Liver (tissue), 9 donors: Measurements from ENCODE around the gene FKBP1B. TPM values are rescaled to one million over a fixed set of nuclear protein-coding genes. Genes with fewer than 3 reads are reported as not detected.

Experiments
- DNase-seq: peaks from one replicate; pipeline ENCODE4 v3.0.0-alpha.2; 2017; ENCODE audit warnings: low spot score
- H3K27ac ChIP-seq, 2 donors: one replicate each; pipeline ENCODE4 v1.7.0; 2013; ENCODE audit warnings: inconsistent platforms in 2 of 2, low read length in 2 of 2, control low read depth in 1 of 2, low read depth in 1 of 2, mild to moderate bottlenecking in 1 of 2
- H3K27me3 ChIP-seq, 4 donors: one replicate each; pipeline versions ENCODE4 v1.6.1 to v1.7.0; 2013; ENCODE audit warnings: low read length in 3 of 4, inconsistent platforms in 1 of 4, mild to moderate bottlenecking in 1 of 4, moderate library complexity in 1 of 4; ENCODE audit not compliant: control insufficient read depth in 4 of 4, insufficient read depth in 4 of 4
- H3K36me3 ChIP-seq, 4 donors: one replicate each; pipeline versions ENCODE4 v1.6.1 to v1.7.0; 2013; ENCODE audit warnings: low read length in 3 of 4, mild to moderate bottlenecking in 3 of 4, low read depth in 1 of 4, moderate library complexity in 1 of 4; ENCODE audit not compliant: control insufficient read depth in 4 of 4, insufficient read depth in 3 of 4
- H3K4me1 ChIP-seq, 4 donors: one replicate each; pipeline versions ENCODE4 v1.6.1 to v1.7.0; 2013; ENCODE audit warnings: low read length in 3 of 4, mild to moderate bottlenecking in 3 of 4, moderate library complexity in 1 of 4; ENCODE audit not compliant: control insufficient read depth in 4 of 4, insufficient read depth in 4 of 4
- H3K4me3 ChIP-seq, 3 donors: one replicate each; pipeline versions ENCODE4 v1.6.1 to v1.7.0; 2013; ENCODE audit warnings: low read length in 3 of 3, control low read depth in 1 of 3, low read depth in 1 of 3, mild to moderate bottlenecking in 1 of 3
- H3K9ac ChIP-seq, 2 donors: one replicate each; pipeline ENCODE4 v1.7.0; 2013; ENCODE audit warnings: low read length in 2 of 2, mild to moderate bottlenecking in 2 of 2, moderate library complexity in 2 of 2, control low read depth in 1 of 2, low read depth in 1 of 2
- H3K9me3 ChIP-seq, 4 donors: one replicate each; pipeline versions ENCODE4 v1.6.1 to v1.7.0; 2013; ENCODE audit warnings: low read length in 3 of 4; ENCODE audit not compliant: control insufficient read depth in 4 of 4
- ATF3 ChIP-seq: IDR thresholded peaks from 2 replicates; pipeline ENCODE4 v1.6.1; 2016; ENCODE audit warnings: antibody characterized with exemption
- CTCF ChIP-seq: fragments of 150-350 bp; IDR thresholded peaks from 2 replicates; pipeline ENCODE4 v1.5.1; 2017; ENCODE audit warnings: improper control_type of control experiment, low read depth, low read length; ENCODE audit not compliant: missing input control
- FOXA1 ChIP-seq: IDR thresholded peaks from 2 replicates; pipeline ENCODE4 v1.6.1; 2016; ENCODE audit warnings: antibody characterized with exemption
- FOXA2 ChIP-seq: IDR thresholded peaks from 2 replicates; pipeline ENCODE4 v1.6.1; 2016; ENCODE audit warnings: antibody characterized with exemption
- GABPA ChIP-seq, 2 donors: IDR thresholded peaks in 1 of 2; conservative IDR thresholded peaks in 1 of 2; 2 replicates each; pipeline ENCODE4 v1.6.1; 2016; ENCODE audit warnings: antibody characterized with exemption in 2 of 2, mild to moderate bottlenecking in 1 of 2, moderate library complexity in 1 of 2
- HNF4A ChIP-seq, 2 donors: conservative IDR thresholded peaks; 2 replicates each; pipeline ENCODE4 v1.6.1; 2016; ENCODE audit warnings: antibody characterized with exemption in 2 of 2, mild to moderate bottlenecking in 2 of 2
- HNF4G ChIP-seq: IDR thresholded peaks from 2 replicates; pipeline ENCODE4 v1.6.1; 2016; ENCODE audit warnings: antibody characterized with exemption
- JUND ChIP-seq, 2 donors: IDR thresholded peaks; 2 replicates each; pipeline ENCODE4 v1.6.1; 2016; ENCODE audit warnings: antibody characterized with exemption in 2 of 2
- NR2F2 ChIP-seq: IDR thresholded peaks from 2 replicates; pipeline ENCODE4 v1.6.1; 2016; ENCODE audit warnings: antibody characterized with exemption
- TAF1 ChIP-seq: conservative IDR thresholded peaks from 2 replicates; pipeline ENCODE4 v1.6.1; 2016; ENCODE audit warnings: antibody characterized with exemption, mild to moderate bottlenecking
- YY1 ChIP-seq: IDR thresholded peaks from 2 replicates; pipeline ENCODE4 v1.6.1; 2016; ENCODE audit warnings: antibody characterized with exemption, mild to moderate bottlenecking
- ZBTB33 ChIP-seq: IDR thresholded peaks from 2 replicates; pipeline ENCODE4 v1.6.1; 2016; ENCODE audit warnings: antibody characterized with exemption
- WGBS: extraction: QIAGEN DNeasy Blood & Tissue Kit; methylation state at CpG from one replicate; pipeline ENCODE4 v1.1.7; 2013; 5-methylcytosine and 5-hydroxymethylcytosine counted together
- polyA plus RNA-seq, 2 donors: library from polyadenylated mRNA; stranded (reverse) in 1 of 2; unstranded in 1 of 2; fragments of 200-250 nt in 1 of 2; fragments of >200 nt in 1 of 2; fragmentation: Nextera tagmentation in 1 of 2; extraction: Ambion mirVana in 1 of 2; gene quantifications; one replicate each; pipeline versions ENCODE4 v1.2.1 to v1.2.3, GENCODE V29; 2013 to 2015
- total RNA-seq, 2 donors: library from RNA; depleted of rRNA; stranded (reverse); fragments of >200 nt; gene quantifications; one replicate each; pipeline ENCODE4 v1.2.3, GENCODE V29; 2014
- donor health status: healthy.
- donor health status: healthy.
- donor health status: healthy.
- donor health status: healthy.
- donor health status: healthy.

Gene FKBP1B
- total and polyA plus RNA-seq, 4 donors = 3.6 to 23.6 (median 11.5) TPM

GRCh38 chr2:24015562-24016375, 33.8 kb upstream of the FKBP1B start:
- H3K9ac ChIP-seq = no peak overlapping the region
- no peaks in the 10 kb centered on the region for H3K4me1 ChIP-seq
- no peak overlapping the region for H3K27ac ChIP-seq
- H3K27me3 ChIP-seq = no peaks in the 10 kb centered on the region
- TF ChIP-seq ATF3 = no peak
- no peak for TF ChIP-seq HNF4A (conservative IDR thresholded peaks at IDR 0.05)
- H3K4me3 ChIP-seq = no peak overlapping the region
- DNase-seq = no peak
- H3K36me3 ChIP-seq = no peaks in the 10 kb centered on the region
- no peaks in the 10 kb centered on the region for H3K9me3 ChIP-seq
- 84% methylated on average over 11 of the region's 11 CpGs for WGBS

GRCh38 chr2:24016376-24016761, 33.2 kb upstream of the FKBP1B start:
- no peak for TF ChIP-seq FOXA1
- TF ChIP-seq HNF4A (conservative IDR thresholded peaks at IDR 0.05) = no peak
- no peak for TF ChIP-seq TAF1
- TF ChIP-seq FOXA2 = no peak
- TF ChIP-seq YY1 = no peak
- TF ChIP-seq CTCF = no peak
- TF ChIP-seq ZBTB33 = no peak
- no peak for TF ChIP-seq HNF4G
- TF ChIP-seq JUND (IDR thresholded peaks at IDR 0.05) = no peak
- TF ChIP-seq GABPA (IDR thresholded peaks at IDR 0.05 in 1 of 2, conservative IDR thresholded peaks at IDR 0.05 in 1 of 2) = no peak
- no peak for TF ChIP-seq NR2F2
- Histone ChIP-seq H3K27me3 (no peaks in the 10 kb centered on the region), H3K27ac (no peak overlapping the region), H3K9ac (no peak overlapping the region), H3K4me3 (no peak overlapping the region), H3K9me3 (no peaks in the 10 kb centered on the region), H3K4me1 (no peaks in the 10 kb centered on the region), H3K36me3 (no peaks in the 10 kb centered on the region)
- DNase-seq = peak; percentile 37
- WGBS = 91% methylated on average over 9 of the region's 9 CpGs

GRCh38 chr2:24016853-24017703, 32.5 kb upstream of the FKBP1B start:
- Histone ChIP-seq H3K4me1 (no peaks in the 10 kb centered on the region), H3K9ac (no peak overlapping the region), H3K27ac (no peak overlapping the region), H3K27me3 (no peaks in the 10 kb centered on the region), H3K36me3 (no peaks in the 10 kb centered on the region), H3K9me3 (no peaks in the 10 kb centered on the region), H3K4me3 (no peak overlapping the region)
- TF ChIP-seq FOXA1 = no peak
- TF ChIP-seq ATF3 = no peak
- no peak for TF ChIP-seq FOXA2
- no peak for TF ChIP-seq ZBTB33
- TF ChIP-seq JUND (IDR thresholded peaks at IDR 0.05) = no peak
- no peak for DNase-seq
- WGBS = 94% methylated on average over 35 of the region's 35 CpGs
